Caco-2 (cell line): ENCODE measurements around the gene COX4I2. TPM values are rescaled to one million over a fixed set of nuclear protein-coding genes. Genes with fewer than 3 reads are reported as not detected.
A peak's percentile ranks its signal among the peaks of the same experiment; 100 is the strongest.
"Not testable (repeated sequence)": the region's sequence is repeated elsewhere in the genome, so short reads cannot be mapped to it uniquely, and the experiment has no call there.

ENCODE experiments used
- BruUV-seq: library from RNA; stranded (reverse); fragments of 400-500 nt; replicated peaks from 2 replicates; lab custom pipeline; 2021; lab: Mats Ljungman, UMichigan
- CTCF ChIA-PET: fragments of 300-600 bp; sonication (Branson Sonifier 250); formaldehyde crosslinking; loops from one replicate; lab custom pipeline; 2022; ENCODE audit warnings: antibody characterized with exemption; lab: Charles Lee
- POLR2A ChIA-PET: fragments of 300-600 bp; sonication (Branson Sonifier 250); formaldehyde crosslinking; loops from one replicate; lab custom pipeline; 2022; ENCODE audit warnings: antibody characterized with exemption; lab: Charles Lee
- DNase-seq, 2 experiments: peaks; one replicate each; pipeline versions ENCODE4 v3.0.0 to v3.0.0-alpha.2; 2020 to 2022
- H3K27me3 ChIP-seq: replicated peaks from 2 replicates; pipeline ENCODE4 v1.6.0; 2011; ENCODE audit warnings: low read length; ENCODE audit not compliant: control insufficient read depth, insufficient read depth
- H3K36me3 ChIP-seq: 2 replicates; pipeline ENCODE4 v1.5.1; 2011; ENCODE audit warnings: low read length; ENCODE audit not compliant: control insufficient read depth, insufficient read depth
- H3K4me1 ChIP-seq: fragments of 250-450 bp; sonication (Bioruptor Pico); 2 replicates; pipeline ENCODE4 v1.5.1; 2020; ENCODE audit warnings: mild to moderate bottlenecking
- H3K4me3 ChIP-seq: 2 replicates; pipeline ENCODE4 v1.5.1; 2011; ENCODE audit warnings: low read depth, mild to moderate bottlenecking, control low read depth, low read length
- H3K9me3 ChIP-seq: fragments of 250-450 bp; sonication (Bioruptor Pico); 2 replicates; pipeline ENCODE4 v1.5.1; 2020; ENCODE audit warnings: mild to moderate bottlenecking, moderate library complexity
- H3K27ac Mint-ChIP-seq: one replicate; pipeline ENCODE4 v1.8.0; 2022; ENCODE audit warnings: mixed read lengths; ENCODE audit not compliant: unreplicated experiment
- H3K27me3 Mint-ChIP-seq: one replicate; pipeline ENCODE4 v1.8.0; 2022; ENCODE audit warnings: mixed read lengths; ENCODE audit not compliant: insufficient read depth, unreplicated experiment
- H3K36me3 Mint-ChIP-seq: one replicate; pipeline ENCODE4 v1.8.0; 2022; ENCODE audit warnings: mild to moderate bottlenecking, mixed read lengths; ENCODE audit not compliant: insufficient read depth, unreplicated experiment
- H3K4me1 Mint-ChIP-seq: one replicate; pipeline ENCODE4 v1.8.0; 2022; ENCODE audit warnings: low read depth, mixed read lengths; ENCODE audit not compliant: unreplicated experiment
- H3K4me3 Mint-ChIP-seq: one replicate; pipeline ENCODE4 v1.8.0; 2022; ENCODE audit warnings: mild to moderate bottlenecking, moderate library complexity, mixed read lengths; ENCODE audit not compliant: unreplicated experiment
- H3K9me3 Mint-ChIP-seq: one replicate; pipeline ENCODE4 v1.8.0; 2022; ENCODE audit warnings: mixed read lengths; ENCODE audit not compliant: unreplicated experiment
- CTCF ChIP-seq, 2 experiments: fragments of 200-600 bp in 1 of 2; IDR thresholded peaks; 1 replicate in 1 of 2; 2 replicates in 1 of 2; pipeline versions ENCODE4 v1.5.1 to v1.8.0; 2011 to 2022; ENCODE audit warnings: antibody characterized with exemption in 1 of 2, control low read depth in 1 of 2, inconsistent platforms in 1 of 2, low read depth in 1 of 2, low read length in 1 of 2, mild to moderate bottlenecking in 1 of 2, moderate library complexity in 1 of 2; ENCODE audit not compliant: insufficient read depth in 1 of 2, severe bottlenecking in 1 of 2, unreplicated experiment in 1 of 2
- intact Hi-C: fragments of 100-400 bp; cut with micrococcal nuclease; formaldehyde crosslinking; loops from one replicate; pipeline ENCODE4 v1.10.0; 2022; ENCODE audit not compliant: unreplicated experiment
- total RNA-seq: library from RNA; stranded (reverse); gene quantifications from 2 replicates; pipeline ENCODE4 v1.2.3, GENCODE V29; 2022

Gene COX4I2
- total RNA-seq, 1 experiment from 2014 or later: not detected

DNA sequence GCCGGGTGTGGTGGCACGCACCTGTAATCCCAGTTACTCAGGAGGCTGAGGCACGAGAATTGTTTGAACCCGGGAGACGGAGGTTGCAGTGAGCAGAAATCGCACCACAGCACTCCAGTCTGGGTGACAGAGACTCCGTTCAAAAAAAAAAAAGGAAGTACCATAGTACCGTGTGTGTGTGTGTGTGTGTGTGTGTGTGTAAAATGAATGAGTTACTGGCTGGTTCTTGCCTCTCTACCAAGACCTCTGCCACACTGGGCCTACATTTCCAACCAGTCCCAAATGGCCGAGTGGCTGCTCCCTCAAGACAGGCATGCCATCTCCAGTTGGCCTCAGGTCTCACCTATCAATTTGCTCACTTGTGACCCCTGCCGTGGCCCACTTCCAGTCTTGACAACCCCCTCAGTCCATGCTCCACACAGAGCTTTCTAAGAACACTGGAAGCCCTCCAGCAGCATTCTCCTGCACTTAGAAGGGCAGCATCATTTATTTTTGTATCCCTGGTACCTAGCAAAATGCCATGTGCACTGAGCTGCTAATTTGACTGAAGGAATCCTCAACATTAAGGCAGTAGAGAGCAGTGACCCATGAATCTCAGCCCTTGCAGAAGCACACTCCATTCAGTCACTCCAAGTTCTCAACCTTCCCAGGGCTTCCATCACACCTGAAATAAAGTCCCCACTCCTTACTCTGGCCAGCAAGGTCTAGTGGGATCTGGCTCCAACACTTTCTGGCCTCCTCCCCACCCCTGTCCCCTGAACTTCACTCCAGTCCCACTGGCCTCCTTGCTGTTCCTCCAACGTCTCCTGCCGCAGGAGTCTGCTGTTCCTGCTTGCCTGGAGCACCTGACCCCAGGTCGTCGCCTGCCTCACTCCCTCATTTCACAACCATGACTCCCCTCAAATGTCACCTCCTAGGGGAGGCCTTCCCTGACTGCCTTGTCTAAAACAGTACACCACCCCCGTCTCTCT is 29.9 kb downstream of the COX4I2 start:
- no peak for TF ChIP-seq CTCF (IDR thresholded peaks at IDR 0.05; ENCODE audit: insufficient read depth in 1 of 2, low read depth in 1 of 2, low read length in 1 of 2, severe bottlenecking in 1 of 2, unreplicated experiment in 1 of 2)
- Mint-ChIP-seq H3K4me1 (peaks cover 80% of the 10 kb centered on the region), H3K9me3 (no peaks in the 10 kb centered on the region), H3K27me3 (no peaks in the 10 kb centered on the region), H3K27ac (peak overlapping the region; percentile 87), H3K36me3 (peaks cover 100% of the 10 kb centered on the region), H3K4me3 (peak overlapping the region; percentile 8)
- H3K9me3 ChIP-seq: no peaks in the 10 kb centered on the region
- DNase-seq: peak in 1 of 2 experiments; percentile 65
- no TSS peak for BruUV-seq
- H3K4me3 ChIP-seq: no peak overlapping the region
- no peaks in the 10 kb centered on the region for H3K27me3 ChIP-seq
- POLR2A ChIA-PET: no interaction called here
- CTCF ChIA-PET: interaction anchor here (0.7 to 2.2 kb wide), 3 partner anchors 34 to 75 kb away, joined by 3 to 11 read pairs (median 6); partner anchors contain the start of gene BCL2L1
- intact Hi-C loops: no loop called here
- peaks cover 83% of the 10 kb centered on the region for H3K4me1 ChIP-seq
- H3K36me3 ChIP-seq: peaks cover 13% of the 10 kb centered on the region

GRCh38 chr20:31668944-31669343 is 31.2 kb downstream of the COX4I2 start:
- Histone ChIP-seq H3K36me3 (peaks cover 12% of the 10 kb centered on the region), H3K4me1 (peaks cover 77% of the 10 kb centered on the region)
- peak overlapping the region; percentile 87 for H3K27ac Mint-ChIP-seq
- BruUV-seq, H3K4me3 ChIP-seq, CTCF ChIA-PET, H3K9me3 ChIP-seq, DNase-seq, H3K9me3 Mint-ChIP-seq, H3K27me3 ChIP-seq, POLR2A ChIA-PET, H3K27me3 Mint-ChIP-seq, intact Hi-C loops, H3K4me3 Mint-ChIP-seq: not testable (repeated sequence)
- peaks cover 74% of the 10 kb centered on the region for H3K4me1 Mint-ChIP-seq
- H3K36me3 Mint-ChIP-seq: peaks cover 100% of the 10 kb centered on the region

GRCh38 chr20:31669876-31670275 is 32.2 kb downstream of the COX4I2 start:
- H3K4me1 Mint-ChIP-seq: peaks cover 70% of the 10 kb centered on the region
- Histone ChIP-seq H3K9me3 (no peaks in the 10 kb centered on the region), H3K27me3 (no peaks in the 10 kb centered on the region), H3K4me1 (peaks cover 74% of the 10 kb centered on the region), H3K36me3 (peaks cover 10% of the 10 kb centered on the region), H3K4me3 (no peak overlapping the region)
- POLR2A ChIA-PET: interaction anchor here (0.6 kb wide), 1 partner anchor 182 kb away, joined by 3 read pairs; no protein-coding TSS in a partner anchor
- BruUV-seq: no TSS peak
- H3K27me3 Mint-ChIP-seq: no peaks in the 10 kb centered on the region
- no peak for DNase-seq
- peak overlapping the region; percentile 87 for H3K27ac Mint-ChIP-seq
- H3K9me3 Mint-ChIP-seq: no peaks in the 10 kb centered on the region
- H3K36me3 Mint-ChIP-seq: peaks cover 100% of the 10 kb centered on the region
- peak overlapping the region; percentile 1 for H3K4me3 Mint-ChIP-seq
- intact Hi-C loops: no loop called here
- TF ChIP-seq CTCF (IDR thresholded peaks at IDR 0.05; ENCODE audit: insufficient read depth in 1 of 2, low read depth in 1 of 2, low read length in 1 of 2, severe bottlenecking in 1 of 2, unreplicated experiment in 1 of 2): no peak
- CTCF ChIA-PET: interaction anchor here (1.0 kb wide), 1 partner anchor 10 kb away, joined by 4 read pairs; no protein-coding TSS in a partner anchor
